ENCODE measurements around the gene MRPL20. TPM values are rescaled to one million over a fixed set of nuclear protein-coding genes. Genes with fewer than 3 reads are reported as not detected.

The MRPL20 gene
- total and polyA plus RNA-seq, 2 donors: 119 to 140 TPM

DNA sequence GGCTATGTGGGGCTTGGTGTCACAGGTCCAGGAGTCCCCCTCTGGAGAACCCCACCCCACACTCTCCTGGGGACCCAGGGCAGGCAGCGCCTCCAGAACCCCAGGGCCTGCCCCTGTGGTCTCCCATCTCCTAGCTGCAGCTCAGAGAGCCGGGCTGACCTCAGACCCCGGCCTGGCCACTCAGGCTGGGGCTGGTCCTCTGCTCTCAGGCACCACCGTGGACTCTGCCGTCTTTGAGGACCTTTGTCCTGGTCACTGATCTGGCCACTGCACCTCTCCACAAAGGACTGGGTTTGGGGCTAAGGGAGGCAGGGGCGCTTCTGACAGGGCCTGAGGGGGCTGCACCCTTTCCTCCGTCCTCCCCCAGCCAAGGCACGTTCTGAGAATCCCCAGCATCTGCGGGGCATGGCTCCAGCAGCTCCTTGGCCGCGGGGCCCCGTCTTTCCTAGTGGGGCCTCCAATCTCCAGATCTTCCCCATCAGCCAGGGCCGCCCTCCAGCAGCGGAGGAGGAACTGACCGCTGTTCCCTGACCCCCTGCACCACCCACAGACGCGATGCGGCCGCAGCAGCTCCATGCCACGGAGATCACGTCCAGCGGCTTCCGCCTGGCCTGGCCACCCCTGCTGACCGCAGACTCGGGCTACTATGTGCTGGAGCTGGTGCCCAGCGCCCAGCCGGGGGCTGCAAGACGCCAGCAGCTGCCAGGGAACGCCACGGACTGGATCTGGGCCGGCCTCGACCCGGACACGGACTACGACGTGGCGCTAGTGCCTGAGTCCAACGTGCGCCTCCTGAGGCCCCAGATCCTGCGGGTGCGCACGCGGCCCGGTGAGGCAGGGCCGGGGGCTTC is 31.7 kb upstream of the MRPL20 start:
- no peak for DNase-seq (ENCODE audit: low read depth in 6 of 9, low spot score in 9 of 9)
- Histone ChIP-seq H3K36me3 (ENCODE audit: control insufficient read depth in 2 of 2, insufficient read depth in 2 of 2, low read length in 1 of 2) (no peaks in the 10 kb centered on the region), H3K27me3 (ENCODE audit: control insufficient read depth in 2 of 2, insufficient read depth in 1 of 2, low read length in 1 of 2) (peaks cover 31 to 65% of the 10 kb centered on the region in 2 donors), H3K4me1 (ENCODE audit: control insufficient read depth in 2 of 2, insufficient read depth in 2 of 2, low read length in 2 of 2) (peaks cover 10 to 27% of the 10 kb centered on the region in 2 donors), H3K27ac (ENCODE audit: low read depth in 1 of 2, low read length in 1 of 2) (no peak overlapping the region), H3K9me3 (ENCODE audit: control insufficient read depth in 2 of 2, insufficient read depth in 1 of 2, low read length in 1 of 2) (peaks cover 0 to 12% of the 10 kb centered on the region in 2 donors), H3K4me3 (ENCODE audit: low read length in 2 of 2) (no peak overlapping the region)
- WGBS: 95% methylated on average over 45 of the region's 45 CpGs

GRCh38 chr1:1437904-1438376 is 30.8 kb upstream of the MRPL20 start:
- Histone ChIP-seq H3K4me1 (ENCODE audit: control insufficient read depth in 2 of 2, insufficient read depth in 2 of 2, low read length in 2 of 2) (peaks cover 10 to 31% of the 10 kb centered on the region in 2 donors), H3K4me3 (ENCODE audit: low read length in 2 of 2) (no peak overlapping the region)

DNA sequence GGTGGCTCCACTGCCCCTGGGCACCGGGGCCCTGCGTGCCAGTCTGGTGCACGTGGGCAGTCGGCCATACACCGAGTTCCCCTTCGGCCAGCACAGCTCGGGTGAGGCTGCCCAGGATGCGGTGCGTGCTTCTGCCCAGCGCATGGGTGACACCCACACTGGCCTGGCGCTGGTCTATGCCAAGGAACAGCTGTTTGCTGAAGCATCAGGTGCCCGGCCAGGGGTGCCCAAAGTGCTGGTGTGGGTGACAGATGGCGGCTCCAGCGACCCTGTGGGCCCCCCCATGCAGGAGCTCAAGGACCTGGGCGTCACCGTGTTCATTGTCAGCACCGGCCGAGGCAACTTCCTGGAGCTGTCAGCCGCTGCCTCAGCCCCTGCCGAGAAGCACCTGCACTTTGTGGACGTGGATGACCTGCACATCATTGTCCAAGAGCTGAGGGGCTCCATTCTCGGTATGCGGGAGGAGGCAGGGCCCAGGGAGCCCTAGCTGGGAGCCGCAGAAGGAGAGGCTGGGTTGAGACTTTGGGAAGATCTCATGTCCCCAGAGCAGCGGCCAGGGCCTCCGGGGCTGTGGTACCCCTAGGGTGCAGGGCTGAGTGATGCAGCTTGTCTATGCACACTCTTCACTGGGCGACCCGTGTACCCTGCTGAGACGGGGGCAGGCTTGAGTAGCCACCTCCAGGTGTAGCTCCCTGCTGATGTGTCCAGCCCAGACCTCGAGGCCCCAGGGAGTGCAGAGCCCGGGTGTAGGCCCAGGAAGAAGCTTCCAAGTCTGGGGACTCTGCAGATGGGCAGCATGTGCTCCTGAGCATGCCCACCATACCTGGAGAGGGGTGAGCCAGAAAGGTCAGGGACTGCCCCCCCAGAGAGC is 30.2 kb upstream of the MRPL20 start:
- Histone ChIP-seq H3K27me3 (ENCODE audit: control insufficient read depth in 2 of 2, insufficient read depth in 1 of 2, low read length in 1 of 2) (peaks cover 32 to 80% of the 10 kb centered on the region in 2 donors), H3K36me3 (ENCODE audit: control insufficient read depth in 2 of 2, insufficient read depth in 2 of 2, low read length in 1 of 2) (no peaks in the 10 kb centered on the region), H3K27ac (ENCODE audit: low read depth in 1 of 2, low read length in 1 of 2) (no peak overlapping the region), H3K9me3 (ENCODE audit: control insufficient read depth in 2 of 2, insufficient read depth in 1 of 2, low read length in 1 of 2) (peaks cover 0 to 12% of the 10 kb centered on the region in 2 donors), H3K4me3 (ENCODE audit: low read length in 2 of 2) (no peak overlapping the region), H3K4me1 (ENCODE audit: control insufficient read depth in 2 of 2, insufficient read depth in 2 of 2, low read length in 2 of 2) (peaks cover 10 to 31% of the 10 kb centered on the region in 2 donors)
- no peak for DNase-seq (ENCODE audit: low read depth in 6 of 9, low spot score in 9 of 9)
- 94% methylated on average over 31 of the region's 31 CpGs for WGBS

More at GRCh38 chr1:1437904-1438376, 30.8 kb upstream of the MRPL20 start:
- no peaks in the 10 kb centered on the region for H3K36me3 ChIP-seq (ENCODE audit: control insufficient read depth in 2 of 2, insufficient read depth in 2 of 2, low read length in 1 of 2)
- H3K9me3 ChIP-seq (ENCODE audit: control insufficient read depth in 2 of 2, insufficient read depth in 1 of 2, low read length in 1 of 2): peaks cover 0 to 12% of the 10 kb centered on the region in 2 donors
- peaks cover 34 to 73% of the 10 kb centered on the region in 2 donors for H3K27me3 ChIP-seq (ENCODE audit: control insufficient read depth in 2 of 2, insufficient read depth in 1 of 2, low read length in 1 of 2)
- WGBS: 83% methylated on average over 11 of the region's 11 CpGs
- DNase-seq (ENCODE audit: low read depth in 6 of 9, low spot score in 9 of 9): no peak
- no peak overlapping the region for H3K27ac ChIP-seq (ENCODE audit: low read depth in 1 of 2, low read length in 1 of 2)

DNA sequence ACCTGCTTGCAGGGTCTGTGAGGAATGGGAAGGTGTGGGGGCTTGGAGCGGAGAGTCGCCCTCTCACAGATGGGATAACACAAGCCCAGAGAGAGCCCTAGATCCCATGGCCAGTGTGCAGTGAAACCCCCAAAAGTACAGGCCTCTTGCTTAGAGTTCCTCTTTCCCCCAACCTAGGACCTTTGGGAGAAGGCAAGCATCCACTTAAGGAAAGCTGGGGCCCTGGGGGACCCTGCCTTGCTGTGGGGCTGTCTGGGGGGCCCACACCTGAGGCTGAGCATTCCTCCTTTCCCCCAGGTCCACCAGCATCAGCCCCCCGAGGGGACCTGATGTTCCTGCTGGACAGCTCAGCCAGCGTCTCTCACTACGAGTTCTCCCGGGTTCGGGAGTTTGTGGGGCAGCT is 29.5 kb upstream of the MRPL20 start:
- 98% methylated on average over 7 of the region's 7 CpGs for WGBS
- Histone ChIP-seq H3K27ac (ENCODE audit: low read depth in 1 of 2, low read length in 1 of 2) (no peak overlapping the region), H3K36me3 (ENCODE audit: control insufficient read depth in 2 of 2, insufficient read depth in 2 of 2, low read length in 1 of 2) (no peaks in the 10 kb centered on the region), H3K4me3 (ENCODE audit: low read length in 2 of 2) (no peak overlapping the region), H3K9me3 (ENCODE audit: control insufficient read depth in 2 of 2, insufficient read depth in 1 of 2, low read length in 1 of 2) (peaks cover 0 to 12% of the 10 kb centered on the region in 2 donors), H3K27me3 (ENCODE audit: control insufficient read depth in 2 of 2, insufficient read depth in 1 of 2, low read length in 1 of 2) (peaks cover 32 to 84% of the 10 kb centered on the region in 2 donors), H3K4me1 (ENCODE audit: control insufficient read depth in 2 of 2, insufficient read depth in 2 of 2, low read length in 2 of 2) (peaks cover 10 to 35% of the 10 kb centered on the region in 2 donors)
- no peak for DNase-seq (ENCODE audit: low read depth in 6 of 9, low spot score in 9 of 9)

GRCh38 chr1:1435911-1436629 is 29.0 kb upstream of the MRPL20 start:
- H3K4me1 ChIP-seq (ENCODE audit: control insufficient read depth in 2 of 2, insufficient read depth in 2 of 2, low read length in 2 of 2): peaks cover 10 to 31% of the 10 kb centered on the region in 2 donors
- no peak for DNase-seq (ENCODE audit: low read depth in 6 of 9, low spot score in 9 of 9)
- peak overlapping the region in 1 of 2 donors; percentile 44 for H3K4me3 ChIP-seq (ENCODE audit: low read length in 2 of 2)
- WGBS: 19% methylated on average over 40 of the region's 40 CpGs
- no peak overlapping the region for H3K27ac ChIP-seq (ENCODE audit: low read depth in 1 of 2, low read length in 1 of 2)
- H3K27me3 ChIP-seq (ENCODE audit: control insufficient read depth in 2 of 2, insufficient read depth in 1 of 2, low read length in 1 of 2): peaks cover 32 to 89% of the 10 kb centered on the region in 2 donors
- H3K36me3 ChIP-seq (ENCODE audit: control insufficient read depth in 2 of 2, insufficient read depth in 2 of 2, low read length in 1 of 2): no peaks in the 10 kb centered on the region
- H3K9me3 ChIP-seq (ENCODE audit: control insufficient read depth in 2 of 2, insufficient read depth in 1 of 2, low read length in 1 of 2): peaks cover 0 to 12% of the 10 kb centered on the region in 2 donors

DNA sequence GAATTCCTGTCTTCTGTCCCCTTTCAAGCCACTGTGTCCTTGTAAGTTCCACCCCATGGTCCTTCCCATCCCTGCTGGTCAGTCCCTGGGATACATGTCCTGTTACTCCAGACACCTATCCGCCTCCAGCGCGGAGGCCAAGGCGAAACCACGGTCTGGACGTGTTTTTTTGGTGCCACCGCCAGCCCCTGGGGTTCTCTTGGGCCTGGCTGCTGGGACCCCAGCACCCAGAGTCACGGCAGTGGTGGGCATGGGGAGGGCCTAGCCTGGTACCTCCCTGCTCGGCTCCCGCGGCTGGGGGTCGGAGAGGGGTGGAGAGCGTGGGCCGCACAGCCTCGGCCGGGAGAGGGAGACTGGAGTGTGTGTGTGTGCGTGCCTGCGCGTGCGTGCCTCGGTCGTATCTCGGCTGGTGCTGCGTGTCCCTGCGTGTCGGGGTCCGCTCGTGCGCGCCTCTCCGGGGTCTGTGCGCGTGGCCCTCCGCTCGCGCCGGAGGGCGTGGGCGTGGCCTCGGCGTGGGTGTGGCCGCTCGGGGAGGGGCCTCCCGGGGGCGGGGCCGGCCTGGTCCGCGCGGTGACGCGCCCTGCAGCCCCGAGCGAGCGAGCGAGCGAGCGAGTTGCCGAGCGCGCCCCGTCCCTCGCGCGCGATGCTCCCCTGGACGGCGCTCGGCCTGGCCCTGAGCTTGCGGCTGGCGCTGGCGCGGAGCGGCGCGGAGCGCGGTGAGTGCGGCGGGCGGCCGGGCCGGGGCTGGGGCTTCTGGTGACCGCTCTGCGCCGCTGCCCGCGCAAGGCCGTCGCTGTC is 28.2 kb upstream of the MRPL20 start, which contains the start of gene VWA1:
Gene VWA1, plus strand, starts transcription at position 585 of the 798 bp plus-strand sequence. Its CDS starts 59 bp downstream, at position 644.
- H3K36me3 ChIP-seq (ENCODE audit: control insufficient read depth in 2 of 2, insufficient read depth in 2 of 2, low read length in 1 of 2): no peaks in the 10 kb centered on the region
- WGBS: 8% methylated on average over 89 of the region's 89 CpGs
- H3K9me3 ChIP-seq (ENCODE audit: control insufficient read depth in 2 of 2, insufficient read depth in 1 of 2, low read length in 1 of 2): peaks cover 0 to 8% of the 10 kb centered on the region in 2 donors
- peak within 1 kb of the TSS in 1 of 2 donors; percentile 44 for H3K4me3 ChIP-seq (ENCODE audit: low read length in 2 of 2)
- DNase-seq (ENCODE audit: low read depth in 6 of 9, low spot score in 9 of 9): peak in 6 of 9 donors; percentile 33 to 64 (median 50)
- H3K27ac ChIP-seq (ENCODE audit: low read depth in 1 of 2, low read length in 1 of 2): peak within 1 kb of the TSS; percentile 62 to 77
- peaks cover 10 to 35% of the 10 kb centered on the region in 2 donors for H3K4me1 ChIP-seq (ENCODE audit: control insufficient read depth in 2 of 2, insufficient read depth in 2 of 2, low read length in 2 of 2)
- peaks cover 32 to 89% of the 10 kb centered on the region in 2 donors for H3K27me3 ChIP-seq (ENCODE audit: control insufficient read depth in 2 of 2, insufficient read depth in 1 of 2, low read length in 1 of 2)

GRCh38 chr1:1434824-1435105 is 27.7 kb upstream of the MRPL20 start:
- no peak for DNase-seq (ENCODE audit: low read depth in 6 of 9, low spot score in 9 of 9)
- H3K27me3 ChIP-seq (ENCODE audit: control insufficient read depth in 2 of 2, insufficient read depth in 1 of 2, low read length in 1 of 2): peaks cover 32 to 89% of the 10 kb centered on the region in 2 donors
- no peaks in the 10 kb centered on the region for H3K36me3 ChIP-seq (ENCODE audit: control insufficient read depth in 2 of 2, insufficient read depth in 2 of 2, low read length in 1 of 2)
- 60% methylated on average over 4 of the region's 4 CpGs for WGBS
- H3K4me3 ChIP-seq (ENCODE audit: low read length in 2 of 2): no peak overlapping the region
- peak overlapping the region; percentile 62 to 77 for H3K27ac ChIP-seq (ENCODE audit: low read depth in 1 of 2, low read length in 1 of 2)
- H3K4me1 ChIP-seq (ENCODE audit: control insufficient read depth in 2 of 2, insufficient read depth in 2 of 2, low read length in 2 of 2): peaks cover 10 to 35% of the 10 kb centered on the region in 2 donors
- peaks cover 0 to 8% of the 10 kb centered on the region in 2 donors for H3K9me3 ChIP-seq (ENCODE audit: control insufficient read depth in 2 of 2, insufficient read depth in 1 of 2, low read length in 1 of 2)

Measured in thymus (tissue), 11 donors.